AML-193 (cell line): ENCODE results near the gene KLHL3.
A peak's percentile ranks its signal among the peaks of the same experiment; 100 is the strongest.
"Not testable (repeated sequence)": the region's sequence is repeated elsewhere in the genome, so short reads cannot be mapped to it uniquely, and the experiment has no call there.

ENCODE experiments used
- DNase-seq, 2 experiments: peaks; one replicate each; lab custom pipeline; 2025; lab: John Stamatoyannopoulos, UW

Gene KLHL3, protein sequence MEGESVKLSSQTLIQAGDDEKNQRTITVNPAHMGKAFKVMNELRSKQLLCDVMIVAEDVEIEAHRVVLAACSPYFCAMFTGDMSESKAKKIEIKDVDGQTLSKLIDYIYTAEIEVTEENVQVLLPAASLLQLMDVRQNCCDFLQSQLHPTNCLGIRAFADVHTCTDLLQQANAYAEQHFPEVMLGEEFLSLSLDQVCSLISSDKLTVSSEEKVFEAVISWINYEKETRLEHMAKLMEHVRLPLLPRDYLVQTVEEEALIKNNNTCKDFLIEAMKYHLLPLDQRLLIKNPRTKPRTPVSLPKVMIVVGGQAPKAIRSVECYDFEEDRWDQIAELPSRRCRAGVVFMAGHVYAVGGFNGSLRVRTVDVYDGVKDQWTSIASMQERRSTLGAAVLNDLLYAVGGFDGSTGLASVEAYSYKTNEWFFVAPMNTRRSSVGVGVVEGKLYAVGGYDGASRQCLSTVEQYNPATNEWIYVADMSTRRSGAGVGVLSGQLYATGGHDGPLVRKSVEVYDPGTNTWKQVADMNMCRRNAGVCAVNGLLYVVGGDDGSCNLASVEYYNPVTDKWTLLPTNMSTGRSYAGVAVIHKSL

DNA sequence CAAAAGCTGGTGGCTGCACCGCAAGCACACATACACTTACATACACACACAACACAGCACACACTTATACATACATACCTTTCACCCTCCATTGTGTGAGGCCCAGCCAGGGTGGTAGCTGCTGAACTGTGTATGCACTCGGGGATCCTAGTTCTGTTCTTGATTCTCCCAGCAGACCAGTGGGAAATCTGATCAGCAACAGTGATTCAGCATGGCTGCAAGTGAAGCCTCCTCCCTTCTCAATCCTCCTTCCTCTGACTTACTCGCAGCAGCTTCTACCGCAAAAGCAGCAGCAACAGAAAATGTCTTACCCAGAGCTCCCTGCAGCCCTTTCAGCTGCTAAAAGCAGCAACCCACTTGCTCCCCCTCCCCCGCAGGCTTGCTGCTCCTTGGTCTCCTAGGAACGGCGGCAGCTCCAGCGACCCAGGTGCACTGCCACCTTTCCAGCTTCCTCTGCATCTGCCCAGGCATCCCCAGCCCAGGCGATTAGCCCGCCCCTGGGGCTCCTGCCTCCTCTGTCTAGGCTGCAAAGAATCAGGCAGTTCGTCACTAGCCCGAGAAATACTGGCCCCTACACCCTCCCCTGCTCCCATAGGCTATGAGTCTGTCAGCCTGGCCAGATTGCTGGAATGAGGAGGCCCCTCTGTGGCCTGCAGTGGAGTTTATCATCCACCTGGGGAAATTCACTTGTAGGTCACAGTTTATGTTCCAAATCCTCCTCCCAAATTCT, at the start of gene KLHL3:
TSS of gene KLHL3 (minus strand) at position 535 of the 730 bp plus-strand sequence. CDS start at position 92, 443 bp downstream.
- DNase-seq: no peak

DNA sequence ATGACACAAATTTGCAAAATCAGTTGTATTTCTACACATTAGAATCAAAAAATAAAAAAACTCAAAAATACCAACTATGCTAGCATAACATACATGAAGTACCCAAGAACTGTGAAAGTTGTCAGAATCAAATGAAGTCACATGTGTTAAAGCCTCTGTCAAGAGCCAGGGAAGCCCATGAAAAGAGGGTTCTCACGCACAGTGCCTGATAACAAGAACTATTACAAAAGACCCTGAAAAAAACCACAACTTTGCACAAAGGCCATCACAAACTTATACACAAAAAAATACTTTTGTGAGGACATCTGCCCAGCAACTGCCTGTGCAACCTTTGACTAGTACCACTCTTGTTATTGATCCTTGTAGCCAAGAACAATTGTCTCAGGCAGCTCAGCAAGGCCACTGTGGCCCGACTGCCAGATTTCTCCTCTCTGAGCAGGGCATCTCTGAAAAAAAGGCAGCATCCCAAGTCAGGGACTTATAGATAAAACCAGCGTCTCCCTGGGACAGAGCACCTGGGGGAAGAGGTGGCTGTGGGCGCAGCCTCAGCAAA, 47.2 kb upstream of the KLHL3 start:
- DNase-seq: no peak

DNA sequence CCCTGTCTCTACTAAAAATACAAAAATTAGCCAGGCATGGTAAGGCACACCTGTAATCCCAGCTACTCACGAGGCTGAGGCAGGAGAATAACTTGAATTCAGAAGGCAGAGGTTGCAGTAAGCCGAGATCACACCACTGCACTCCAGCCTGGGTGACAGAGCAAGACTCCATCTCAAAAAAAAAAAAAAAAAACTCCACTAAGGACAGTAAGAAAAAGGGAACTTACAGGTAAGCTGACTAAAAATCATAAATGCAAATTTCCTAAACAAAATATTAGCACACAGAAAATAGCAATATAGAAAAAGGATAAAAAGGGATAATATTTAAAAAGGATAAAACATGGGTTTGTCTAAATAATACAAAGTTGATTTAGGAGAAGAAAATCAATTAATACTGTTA, 46.2 kb upstream of the KLHL3 start:
- no peak for DNase-seq

DNA sequence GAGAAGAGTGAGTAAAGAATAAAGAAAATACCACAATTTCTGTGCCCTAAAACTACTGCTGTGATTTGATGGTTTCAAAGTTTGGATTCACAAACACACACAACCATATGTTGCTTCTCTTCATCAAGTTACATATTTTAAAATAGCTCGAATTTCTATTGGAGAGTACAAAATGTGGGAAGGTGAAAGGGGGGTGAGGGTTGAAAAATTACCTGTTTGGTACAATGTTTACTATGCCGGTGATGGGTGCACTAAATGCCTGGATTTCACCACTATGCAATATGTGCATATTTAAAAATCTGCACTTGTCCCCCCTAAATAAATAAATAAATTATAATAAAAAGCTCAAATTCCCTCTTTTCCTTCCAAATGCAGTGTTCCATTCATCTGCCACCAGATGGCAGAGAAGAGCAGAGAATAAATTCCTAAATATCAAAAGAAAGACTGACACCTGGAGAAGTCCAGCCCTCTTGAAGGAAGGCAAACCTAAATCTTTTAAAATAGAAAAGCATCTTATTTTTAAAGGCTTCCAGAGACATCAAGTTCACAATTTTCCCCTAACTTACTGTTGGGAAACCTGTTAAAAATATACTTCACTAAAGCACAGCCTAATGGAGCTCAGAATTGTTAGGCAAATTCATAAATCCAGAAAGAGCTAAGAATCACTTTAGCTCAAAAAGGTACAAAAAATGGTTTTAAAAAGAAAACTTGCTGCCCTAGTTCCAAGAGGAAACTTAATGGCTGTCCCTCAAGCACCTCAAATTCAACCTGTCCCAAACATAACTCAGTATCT, 43.1 kb upstream of the KLHL3 start:
- peak; percentile 27 to 31 for DNase-seq

DNA sequence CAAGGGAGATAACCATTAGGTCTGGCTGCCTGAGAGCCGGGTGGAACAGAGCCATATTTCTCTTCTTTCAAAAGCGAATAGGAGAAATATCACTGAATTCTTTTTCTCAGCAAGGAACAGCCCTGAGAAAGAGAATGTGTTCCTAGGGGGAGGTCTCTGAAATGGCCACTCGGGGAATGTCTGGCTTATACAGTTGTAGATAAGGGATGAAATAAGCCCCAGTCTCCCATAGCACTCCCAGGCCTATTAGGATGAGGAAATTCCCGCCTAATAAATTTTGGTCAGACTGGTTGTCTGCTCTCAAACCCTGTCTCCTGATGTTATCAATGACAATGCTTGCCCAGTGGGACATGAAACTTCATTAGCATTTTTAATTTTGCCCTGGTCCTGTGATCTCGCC, 32.0 kb upstream of the KLHL3 start:
- DNase-seq: not testable (repeated sequence)

DNA sequence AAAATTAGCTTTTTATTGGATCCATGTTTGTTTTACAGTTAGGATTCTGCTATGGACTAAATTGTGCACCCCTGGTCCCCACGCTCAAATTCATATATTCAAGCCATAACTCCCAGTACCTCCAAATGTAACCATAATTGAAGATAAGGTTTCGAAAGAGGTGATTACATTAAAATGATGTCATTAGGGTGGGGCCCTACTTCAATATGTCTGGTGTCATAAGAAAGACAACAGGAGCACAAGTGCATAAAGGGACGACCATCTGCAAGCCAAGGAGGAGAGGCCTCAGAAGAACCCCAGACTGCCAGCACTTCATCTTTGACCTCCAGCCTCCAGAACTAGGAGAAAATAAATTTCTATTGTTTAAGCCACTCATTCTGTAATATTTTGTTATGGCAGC, 25.7 kb upstream of the KLHL3 start:
- no peak for DNase-seq

DNA sequence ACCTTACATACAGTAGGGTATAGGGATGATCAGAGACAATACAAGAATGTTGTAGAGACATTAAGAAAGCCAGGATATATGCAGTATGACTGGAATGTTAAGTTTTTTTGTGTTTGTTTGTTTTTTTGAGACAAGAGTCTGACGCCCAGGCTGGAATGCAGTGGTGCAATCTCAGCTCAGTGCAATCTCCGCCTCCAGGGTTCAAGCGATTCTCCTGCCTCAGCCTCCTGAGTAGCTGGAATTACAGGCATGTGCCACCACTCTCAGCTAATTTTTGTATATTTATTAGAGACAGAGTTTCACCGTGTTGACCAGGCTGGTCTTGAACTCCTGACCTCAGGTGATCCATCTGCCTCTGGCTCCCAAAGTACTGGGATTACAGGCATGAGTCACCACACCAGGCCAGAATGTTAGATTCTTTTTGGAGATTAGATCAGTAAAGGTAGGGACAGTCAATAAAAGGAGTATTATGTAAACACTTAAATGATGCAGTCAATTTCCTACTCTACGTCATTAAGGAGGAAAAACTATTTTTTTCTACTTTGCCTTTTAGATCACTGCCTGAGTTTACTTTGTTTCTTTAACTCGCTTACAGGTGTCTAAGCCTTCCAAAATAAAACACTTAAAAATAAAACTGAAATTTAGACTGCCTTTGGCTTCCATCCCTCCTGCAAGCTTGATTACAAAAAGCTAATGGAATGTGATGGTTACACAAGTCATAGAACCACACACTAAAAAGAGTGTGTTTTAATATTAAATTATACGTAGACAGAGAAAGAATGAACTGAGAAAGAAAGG, 25.0 kb upstream of the KLHL3 start:
- no peak for DNase-seq

DNA sequence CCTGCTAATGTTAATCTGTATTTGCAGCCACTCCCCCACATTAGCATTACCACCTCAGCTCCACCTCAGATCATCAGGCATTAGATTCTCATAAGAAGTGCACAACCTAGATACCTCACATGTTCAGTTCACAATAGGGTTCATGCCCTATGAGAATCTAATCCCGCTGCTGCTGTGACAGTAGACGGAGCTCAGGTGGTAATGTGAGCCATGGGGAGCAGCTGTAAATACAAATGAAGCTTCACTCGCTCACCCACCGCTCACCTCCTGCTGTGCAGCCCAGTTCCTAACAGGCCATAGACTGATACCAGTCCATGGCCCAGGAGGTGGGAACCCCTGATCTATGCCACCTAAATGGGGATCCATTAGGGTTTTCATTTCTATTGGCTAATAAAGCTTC, 24.4 kb upstream of the KLHL3 start:
- DNase-seq: no peak

DNA sequence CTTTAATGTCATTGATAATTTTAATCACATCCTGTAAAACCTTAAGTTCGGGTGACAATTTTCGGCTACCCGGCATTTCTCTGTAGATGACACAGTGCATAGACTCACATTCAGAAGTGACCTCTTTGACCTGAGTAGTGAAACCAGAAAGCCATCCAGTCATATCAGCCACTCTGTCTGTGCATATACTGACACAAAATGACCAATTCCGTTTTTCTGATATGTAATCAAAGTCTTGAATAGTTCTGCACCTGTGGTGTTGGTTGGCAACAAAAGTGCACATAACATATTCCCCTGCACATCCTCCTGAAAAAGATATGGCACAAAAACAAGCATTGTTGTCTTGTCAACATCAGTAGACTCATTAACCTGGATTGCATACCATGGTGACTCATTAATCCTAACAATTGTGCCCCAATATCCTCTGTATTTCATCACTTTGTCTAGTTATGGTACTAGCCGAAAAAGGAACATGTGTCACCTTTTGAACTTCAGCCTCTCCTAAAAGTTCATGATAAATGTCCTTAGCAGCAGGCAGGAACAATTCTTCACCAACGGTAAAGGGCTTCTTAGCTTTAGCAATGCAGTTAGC, 22.9 kb upstream of the KLHL3 start:
- DNase-seq: no peak

DNA sequence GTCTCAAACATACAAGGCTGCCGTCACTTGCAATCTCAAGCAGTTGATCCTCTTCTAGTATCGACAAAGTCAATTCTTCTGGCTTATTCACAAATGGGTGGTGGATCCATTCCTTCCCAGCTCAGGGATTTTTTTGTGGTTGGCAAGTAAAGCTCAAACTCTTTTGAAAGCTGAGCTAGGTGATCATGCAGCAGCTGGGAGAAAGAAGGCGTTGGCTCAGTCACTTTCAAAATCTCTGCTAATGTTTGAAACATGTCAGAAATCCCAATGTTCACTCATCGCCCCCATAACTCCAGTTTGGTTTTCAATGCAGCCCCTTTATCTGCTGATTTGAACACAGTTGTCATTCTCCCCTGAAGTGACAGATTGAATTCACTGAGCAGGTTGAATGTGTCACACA, 22.2 kb upstream of the KLHL3 start:
- no peak for DNase-seq

DNA sequence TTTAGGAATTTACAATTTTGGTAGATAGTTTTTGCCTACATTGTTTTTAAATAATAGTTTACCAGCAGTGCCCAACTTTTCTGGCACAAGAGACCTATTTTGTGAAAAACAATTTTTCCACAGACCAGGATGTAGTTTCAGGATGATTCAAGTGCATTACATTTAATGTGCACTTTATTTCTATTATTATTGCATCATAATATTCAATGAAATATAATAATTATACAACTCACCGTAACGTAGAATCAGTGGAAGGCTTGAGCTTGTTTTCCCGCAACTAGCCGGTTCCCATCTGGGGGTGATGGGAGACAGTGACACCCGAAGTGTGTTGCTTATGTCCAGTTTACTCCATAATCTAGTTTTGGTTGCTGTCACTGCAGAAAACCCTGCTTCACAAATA, 21.7 kb upstream of the KLHL3 start:
- DNase-seq: no peak

DNA sequence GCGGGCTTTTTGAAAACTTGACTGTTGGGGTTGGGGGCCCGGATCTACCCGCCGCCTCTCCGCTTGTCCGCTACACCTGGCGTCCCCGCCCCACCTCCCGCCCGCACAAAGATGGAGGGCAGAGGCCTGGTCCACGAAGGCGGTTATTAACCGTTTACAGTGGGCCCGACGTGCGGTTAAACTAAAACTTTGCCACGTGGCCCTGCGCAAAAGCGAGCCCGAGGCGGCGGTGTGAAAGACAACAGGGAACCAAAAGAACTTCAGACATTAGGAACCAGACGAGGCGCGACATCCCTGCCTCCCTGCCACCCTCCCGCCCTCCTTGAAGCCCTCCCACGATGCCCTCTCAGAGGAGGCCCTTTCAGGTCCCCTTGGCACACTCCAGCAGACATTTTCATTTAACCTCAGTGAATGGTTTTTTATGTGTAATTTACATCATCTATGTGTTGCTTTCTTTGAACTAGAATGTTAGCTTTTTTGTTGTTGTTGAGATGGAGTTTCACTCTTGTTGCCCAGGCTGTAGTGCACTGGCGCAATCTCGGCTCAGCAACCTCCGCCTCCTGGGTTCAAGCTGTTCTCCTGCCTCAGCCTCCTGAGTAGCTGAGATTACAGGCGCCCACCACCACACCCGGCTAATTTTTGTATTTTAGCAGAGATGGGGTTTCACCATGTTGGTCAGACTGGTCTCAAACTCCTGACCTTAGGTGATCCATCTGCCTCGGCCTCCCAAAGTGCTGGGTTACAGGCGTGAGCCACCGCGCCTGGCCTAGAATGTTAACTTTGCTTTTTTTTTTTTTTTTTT, 19.3 kb upstream of the KLHL3 start:
- DNase-seq: peak in 1 of 2 experiments; percentile 59

DNA sequence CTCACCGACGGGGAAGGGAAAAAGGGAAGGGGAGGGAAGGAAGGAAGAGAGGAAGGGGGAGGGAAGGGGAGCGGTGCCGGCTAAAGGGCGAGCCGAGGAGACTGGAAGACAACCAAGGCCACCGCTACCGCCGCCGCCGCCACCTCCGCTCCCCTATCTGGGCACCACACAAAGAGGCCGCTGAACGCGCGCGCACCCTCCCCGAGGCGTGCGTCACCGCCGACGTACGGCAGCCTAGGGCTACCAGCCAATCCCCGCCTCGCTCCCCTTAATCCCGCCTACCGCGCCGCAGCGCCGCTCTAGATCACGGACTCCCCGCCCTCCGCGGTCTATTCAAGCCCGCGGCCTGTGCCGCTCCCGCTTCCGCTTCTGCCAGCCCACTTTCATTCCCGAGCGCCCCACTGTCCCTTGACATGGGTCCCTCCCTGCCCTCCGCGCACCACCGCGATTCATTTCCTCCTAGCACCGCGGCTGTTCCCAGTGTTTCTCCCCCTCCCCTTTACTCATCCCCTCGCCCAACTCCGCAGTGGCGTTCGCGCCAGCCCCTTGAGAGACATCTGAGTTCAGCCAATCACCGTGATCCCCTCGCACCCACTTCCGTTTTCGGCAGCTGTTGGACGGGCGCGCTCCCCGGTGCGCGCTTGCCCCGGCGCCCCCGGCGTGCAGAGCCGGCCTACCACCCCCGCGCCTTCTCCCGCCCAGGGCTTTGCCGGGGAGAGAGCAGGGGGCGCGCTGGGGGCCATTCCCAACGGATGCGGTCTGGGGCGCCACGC, 18.5 kb upstream of the KLHL3 start, which contains the start of gene HNRNPA0:
TSS of gene HNRNPA0 (minus strand) at position 176 of the 773 bp plus-strand sequence. CDS start 297 bp downstream, outside the sequence.
- peak; percentile 92 to 94 for DNase-seq

DNA sequence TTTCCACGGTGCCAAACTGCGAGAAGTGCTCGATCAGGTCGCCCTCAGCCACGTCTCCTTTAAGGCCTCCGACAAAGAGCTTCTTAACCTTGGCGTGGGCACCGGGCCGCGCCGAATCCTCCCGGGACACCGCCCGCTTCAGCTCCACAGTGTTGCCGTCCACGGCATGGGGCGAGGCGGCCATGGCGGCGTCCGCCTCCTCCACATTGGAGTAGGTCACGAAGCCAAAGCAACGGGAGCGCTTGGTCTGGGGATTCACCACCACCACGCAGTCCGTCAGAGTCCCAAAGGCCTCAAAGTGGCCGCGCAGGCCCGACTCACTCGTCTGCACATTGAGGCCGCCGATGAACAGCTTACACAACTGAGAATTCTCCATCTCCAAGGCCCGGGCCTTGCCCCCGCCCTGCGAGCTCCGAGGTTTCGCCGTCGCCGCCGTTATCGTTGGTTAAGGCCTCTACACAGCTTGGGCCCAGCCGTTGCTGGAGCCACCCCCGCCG, 17.9 kb upstream of the KLHL3 start:
- no peak for DNase-seq

DNA sequence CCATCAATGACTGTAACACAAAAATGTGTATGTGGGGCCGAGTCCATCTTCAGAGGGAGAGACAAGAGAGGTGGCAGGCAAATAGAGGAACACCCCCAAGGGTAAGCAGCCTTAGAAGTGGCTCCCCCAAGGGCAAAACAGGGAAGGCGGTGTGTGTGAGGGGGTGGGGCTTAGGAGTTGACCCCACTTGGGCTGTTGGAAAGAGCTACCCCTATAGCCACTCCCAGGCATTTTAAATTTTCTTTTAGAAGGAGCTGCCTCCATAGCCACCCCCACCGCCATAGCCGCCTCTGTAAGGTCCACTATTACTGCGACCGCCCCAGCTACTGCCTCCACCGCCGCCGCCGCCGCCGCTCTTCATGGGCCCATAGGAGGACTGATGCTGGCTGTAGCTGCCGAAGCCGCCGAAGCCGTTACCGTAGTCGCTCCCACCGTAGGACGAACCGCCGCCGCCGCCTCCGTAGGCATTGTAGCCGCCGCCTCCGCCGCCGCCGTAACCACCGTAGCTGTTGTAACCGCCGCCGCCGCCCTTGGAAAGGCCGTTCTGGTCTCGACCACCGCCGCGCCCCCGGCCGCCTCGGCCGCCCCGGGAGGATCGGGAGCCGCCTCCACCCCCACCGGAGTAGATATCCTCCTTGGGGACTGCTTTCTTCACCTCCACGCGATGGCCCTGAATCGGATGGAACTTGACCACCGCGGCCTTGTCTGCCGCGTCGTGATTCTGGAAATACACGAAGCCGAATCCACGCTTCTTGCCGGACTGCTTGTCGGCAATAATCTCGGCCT, 17.2 kb upstream of the KLHL3 start:
- DNase-seq: peak; percentile 29 to 43

DNA sequence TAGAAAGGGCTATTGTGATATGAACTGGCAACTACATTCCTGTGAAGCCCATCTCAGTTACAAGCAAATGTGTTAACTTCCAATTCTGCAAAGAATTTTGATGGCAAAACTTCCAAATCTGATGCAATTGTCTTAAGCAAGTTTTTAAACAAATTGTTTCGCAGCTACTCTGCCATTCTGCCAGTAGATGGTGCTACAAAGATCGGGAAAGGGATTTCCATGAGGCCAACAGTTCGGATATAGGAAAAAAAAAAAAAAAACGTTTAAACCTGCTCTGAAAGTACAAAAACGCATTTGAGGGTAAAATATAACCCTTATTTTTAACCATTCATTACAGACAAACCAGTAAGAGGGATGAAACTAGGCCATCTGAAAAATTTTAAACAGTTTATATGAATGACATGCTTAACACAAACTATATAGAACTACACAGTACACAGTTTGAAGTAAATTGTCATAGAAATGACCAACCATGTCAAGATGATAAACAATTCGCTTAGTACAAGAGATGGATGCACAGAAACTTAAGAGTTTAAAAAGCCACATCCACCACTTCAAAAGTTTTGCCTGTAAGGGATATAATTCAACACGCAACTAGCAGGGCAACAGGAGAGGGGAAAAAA, 16.1 kb upstream of the KLHL3 start:
- DNase-seq: peak; percentile 60 to 62

DNA sequence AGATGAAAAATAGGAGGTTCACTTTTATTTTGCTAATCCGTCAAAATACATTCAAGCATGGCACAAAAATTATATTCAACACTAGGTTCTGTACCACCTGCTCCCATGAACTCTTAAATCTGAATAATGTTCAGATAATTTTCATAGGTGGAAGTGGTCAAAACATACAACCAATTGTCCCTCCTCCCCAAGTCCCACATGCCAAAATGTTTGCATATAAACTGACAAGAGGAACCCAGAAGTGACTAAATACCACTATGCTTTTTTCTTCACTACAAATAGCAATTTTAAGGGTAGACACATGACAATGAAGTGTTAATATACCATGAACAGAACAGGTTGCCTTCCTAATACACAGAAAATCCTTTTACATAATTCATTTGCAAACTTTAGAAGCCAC, 14.5 kb upstream of the KLHL3 start:
- no peak for DNase-seq
